ENCODE results near the gene SVOP.

SVOP gene

DNA sequence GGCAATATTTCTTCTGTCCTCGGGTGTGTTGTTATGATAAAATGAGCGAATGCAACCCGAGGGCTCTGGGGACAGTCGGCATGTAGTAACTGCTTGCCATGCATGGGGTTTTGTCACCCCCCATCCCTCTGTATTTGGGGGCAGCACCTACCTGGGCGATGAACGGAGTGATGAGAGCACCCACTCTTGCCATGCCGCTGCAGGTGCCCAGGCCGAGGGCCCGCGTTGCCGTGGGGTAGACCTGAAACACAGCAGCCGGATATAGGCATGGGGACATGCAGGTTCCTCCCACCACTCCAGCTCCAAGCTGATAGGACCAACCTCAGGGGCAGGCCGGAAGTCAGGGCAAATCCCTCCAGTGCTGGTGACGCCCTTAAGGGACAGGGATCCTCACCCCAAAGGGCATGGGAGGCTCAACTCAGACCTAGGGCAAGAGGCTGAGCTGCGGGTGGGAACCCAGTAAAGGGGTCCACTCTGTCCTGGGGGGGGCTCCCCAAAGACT is 105.2 kb downstream of the SVOP start:
- H3K27me3 ChIP-seq = no peaks in the 10 kb centered on the region
- TF ChIP-seq Cebpa-rat (IDR thresholded peaks at IDR 0.05) = no peak
- H3K9me3 ChIP-seq (replicated peaks in 1 of 11) = no peaks in the 10 kb centered on the region
- H3K27ac ChIP-seq = no peak overlapping the region; a peak in 1 of 22 replicates
- H3K9ac ChIP-seq = no peak overlapping the region
- peaks cover 5 to 24% (median 12%) of the 10 kb centered on the region in 10 experiments; a peak in 14 of 20 replicates for H3K4me1 ChIP-seq
- H3K4me2 ChIP-seq = no peak overlapping the region
- H3K36me3 ChIP-seq = no peaks in the 10 kb centered on the region
- H4K20me1 ChIP-seq = no peaks in the 10 kb centered on the region
- no peak overlapping the region for H3K4me3 ChIP-seq

GRCh38 chr12:108914121-108914531 is 106.7 kb downstream of the SVOP start:
- peak in 2 of 11 experiments; percentile 41 to 50; a peak in 1 of 22 replicates for TF ChIP-seq Cebpa-rat (IDR thresholded peaks at IDR 0.05)
- H3K9ac ChIP-seq = peak overlapping the region in 4 of 11 experiments; percentile 14 to 72 (median 52); a peak in 6 of 22 replicates
- H3K27me3 ChIP-seq = no peaks in the 10 kb centered on the region

GRCh38 chr12:108912361-108912760 is 108.5 kb downstream of the SVOP start:
- H3K9me3 ChIP-seq (replicated peaks in 1 of 11) = no peaks in the 10 kb centered on the region
- H3K4me3 ChIP-seq = no peak overlapping the region
- no peaks in the 10 kb centered on the region for H3K36me3 ChIP-seq
- no peaks in the 10 kb centered on the region for H4K20me1 ChIP-seq
- peaks cover 8 to 47% (median 22%) of the 10 kb centered on the region in 10 experiments; a peak in 16 of 20 replicates for H3K4me1 ChIP-seq
- H3K27me3 ChIP-seq = no peaks in the 10 kb centered on the region
- no peak overlapping the region for H3K4me2 ChIP-seq
- no peak overlapping the region for H3K27ac ChIP-seq
- H3K9ac ChIP-seq = no peak overlapping the region
- no peak for TF ChIP-seq Cebpa-rat (IDR thresholded peaks at IDR 0.05)

More at GRCh38 chr12:108914121-108914531, 106.7 kb downstream of the SVOP start:
- H3K4me1 ChIP-seq = peaks cover 5 to 30% (median 12%) of the 10 kb centered on the region in 10 experiments; a peak in 14 of 20 replicates
- peak overlapping the region in 9 of 11 experiments; percentile 5 to 84 (median 53); a peak in 14 of 22 replicates for H3K4me2 ChIP-seq
- no peaks in the 10 kb centered on the region for H3K36me3 ChIP-seq
- no peak overlapping the region for H3K4me3 ChIP-seq
- peak overlapping the region in 5 of 11 experiments; percentile 34 to 82 (median 64); a peak in 8 of 22 replicates for H3K27ac ChIP-seq
- no peaks in the 10 kb centered on the region for H3K9me3 ChIP-seq (replicated peaks in 1 of 11)
- no peaks in the 10 kb centered on the region for H4K20me1 ChIP-seq

GRCh38 chr12:108911915-108912314 is 109.0 kb downstream of the SVOP start:
- Histone ChIP-seq H3K9me3 (replicated peaks in 1 of 11) (no peaks in the 10 kb centered on the region), H3K9ac (no peak overlapping the region), H3K27ac (0 out of 22 replicates have a peak overlapping the region, but pooled peaks of 1 of the 11 experiments have one; percentile 20), H3K4me3 (no peak overlapping the region), H3K4me2 (no peak overlapping the region), H3K36me3 (no peaks in the 10 kb centered on the region), H3K4me1 (peaks cover 8 to 51% (median 27%) of the 10 kb centered on the region in 10 experiments; a peak in 16 of 20 replicates), H3K27me3 (no peaks in the 10 kb centered on the region), H4K20me1 (no peaks in the 10 kb centered on the region)
- no peak for TF ChIP-seq Cebpa-rat (IDR thresholded peaks at IDR 0.05)

DNA sequence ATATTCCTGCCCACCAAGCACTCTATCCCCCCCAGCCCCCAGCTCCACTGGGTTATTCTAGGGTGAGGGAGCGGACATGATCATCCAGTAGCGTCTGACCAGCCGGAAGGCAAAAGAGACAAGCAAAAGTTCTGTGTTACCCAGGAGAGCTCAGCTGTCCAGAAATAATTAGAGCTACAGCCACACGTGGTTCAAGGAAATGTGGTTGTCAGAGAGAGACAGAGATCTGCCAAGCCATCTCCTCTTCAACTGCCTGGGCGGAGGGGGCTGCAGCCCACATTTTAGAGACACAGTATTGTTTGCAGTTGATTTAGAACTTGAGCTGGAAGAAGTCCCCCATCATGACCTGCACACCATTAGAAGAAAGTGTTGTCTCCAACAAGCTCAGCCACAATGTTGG is 110.5 kb downstream of the SVOP start:
- Histone ChIP-seq H3K9me3 (replicated peaks in 1 of 11) (no peaks in the 10 kb centered on the region), H3K36me3 (no peaks in the 10 kb centered on the region)

DNA sequence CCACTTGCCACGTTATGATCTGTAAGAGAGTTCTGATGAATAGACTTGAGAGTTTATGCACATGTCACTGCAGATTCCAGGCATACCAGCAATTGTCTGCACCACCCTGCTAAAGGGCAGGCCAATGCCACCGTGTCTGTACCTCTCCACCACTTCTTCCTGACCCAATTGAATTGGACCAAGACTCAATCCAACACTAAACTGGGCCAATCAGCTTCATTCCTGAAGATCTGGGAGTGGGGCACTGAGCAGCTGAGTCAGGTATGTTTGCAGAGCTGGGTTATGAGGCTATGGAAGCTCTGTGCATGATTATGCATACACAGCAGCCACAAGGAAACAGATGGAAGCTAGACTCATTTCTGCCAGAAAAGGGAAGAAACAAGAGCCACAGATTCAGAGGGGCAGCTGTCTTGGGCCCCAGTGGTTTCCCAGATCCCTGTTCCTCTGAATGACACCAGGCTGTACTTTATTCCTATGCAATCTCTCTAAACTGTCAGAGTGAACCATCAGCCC is 113.0 kb downstream of the SVOP start:
- H3K9me3 ChIP-seq (replicated peaks in 1 of 11) = no peaks in the 10 kb centered on the region
- H3K9ac ChIP-seq = peak overlapping the region in 3 of 11 experiments; percentile 3 to 54 (median 22); a peak in 3 of 22 replicates
- peak overlapping the region in 5 of 11 experiments; percentile 23 to 81 (median 76); a peak in 8 of 22 replicates for H3K27ac ChIP-seq
- H3K4me1 ChIP-seq = peaks cover 21 to 65% (median 55%) of the 10 kb centered on the region in 10 experiments
- H3K4me2 ChIP-seq = peak overlapping the region in 7 of 11 experiments; percentile 2 to 89 (median 67); a peak in 12 of 22 replicates
- H3K4me3 ChIP-seq = no peak overlapping the region
- no peaks in the 10 kb centered on the region for H4K20me1 ChIP-seq
- no peak for TF ChIP-seq Cebpa-rat (IDR thresholded peaks at IDR 0.05)
- H3K36me3 ChIP-seq = no peaks in the 10 kb centered on the region
- H3K27me3 ChIP-seq = no peaks in the 10 kb centered on the region

More for the DNA sequence above, 110.5 kb downstream of the SVOP start:
- no peak overlapping the region for H3K4me3 ChIP-seq
- H3K9ac ChIP-seq = no peak overlapping the region
- no peak overlapping the region for H3K27ac ChIP-seq
- TF ChIP-seq Cebpa-rat (IDR thresholded peaks at IDR 0.05) = no peak
- H3K27me3 ChIP-seq = no peaks in the 10 kb centered on the region
- peaks cover 16 to 66% (median 43%) of the 10 kb centered on the region in 10 experiments for H3K4me1 ChIP-seq
- H4K20me1 ChIP-seq = no peaks in the 10 kb centered on the region
- 0 out of 22 replicates have a peak overlapping the region, but pooled peaks of 1 of the 11 experiments have one; percentile 1 for H3K4me2 ChIP-seq

DNA sequence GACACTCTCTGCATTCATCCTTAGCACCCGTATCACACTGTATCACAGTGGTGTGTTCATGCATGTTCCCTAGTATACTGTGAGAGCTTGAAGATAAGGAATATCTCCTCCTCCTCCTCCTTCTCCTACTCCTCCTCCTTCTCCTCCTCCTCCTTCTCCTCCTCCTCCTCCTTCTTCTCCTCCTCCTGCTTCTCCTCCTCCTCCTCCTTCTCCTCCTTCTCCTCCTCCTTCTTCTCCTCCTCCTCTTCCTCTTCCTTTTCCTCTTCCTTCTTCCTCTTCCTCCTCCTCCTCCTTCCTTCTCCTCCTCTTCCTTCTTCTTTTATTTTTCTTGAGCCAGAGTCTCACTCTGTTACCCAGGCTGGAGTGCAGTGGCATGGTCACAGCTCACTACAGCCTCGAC is 113.9 kb downstream of the SVOP start:
- Histone ChIP-seq H4K20me1 (no peaks in the 10 kb centered on the region), H3K4me1 (peaks cover 21 to 65% (median 55%) of the 10 kb centered on the region in 10 experiments), H3K27me3 (no peaks in the 10 kb centered on the region), H3K4me2 (peak overlapping the region in 7 of 11 experiments; percentile 2 to 89 (median 67); a peak in 12 of 22 replicates), H3K36me3 (no peaks in the 10 kb centered on the region), H3K9ac (peak overlapping the region in 2 of 11 experiments; percentile 3 to 75; a peak in 3 of 22 replicates), H3K9me3 (replicated peaks in 1 of 11) (no peaks in the 10 kb centered on the region), H3K4me3 (no peak overlapping the region), H3K27ac (peak overlapping the region in 5 of 11 experiments; percentile 5 to 81 (median 76); a peak in 7 of 22 replicates)
- no peak for TF ChIP-seq Cebpa-rat (IDR thresholded peaks at IDR 0.05)

- H3K4me3 ChIP-seq = no peak overlapping the region
- H3K27ac ChIP-seq = peak overlapping the region in 6 of 11 experiments; percentile 38 to 81 (median 72); a peak in 10 of 22 replicates
Measured at GRCh38 chr12:108905725-108906124, 115.1 kb downstream of the SVOP start.

DNA sequence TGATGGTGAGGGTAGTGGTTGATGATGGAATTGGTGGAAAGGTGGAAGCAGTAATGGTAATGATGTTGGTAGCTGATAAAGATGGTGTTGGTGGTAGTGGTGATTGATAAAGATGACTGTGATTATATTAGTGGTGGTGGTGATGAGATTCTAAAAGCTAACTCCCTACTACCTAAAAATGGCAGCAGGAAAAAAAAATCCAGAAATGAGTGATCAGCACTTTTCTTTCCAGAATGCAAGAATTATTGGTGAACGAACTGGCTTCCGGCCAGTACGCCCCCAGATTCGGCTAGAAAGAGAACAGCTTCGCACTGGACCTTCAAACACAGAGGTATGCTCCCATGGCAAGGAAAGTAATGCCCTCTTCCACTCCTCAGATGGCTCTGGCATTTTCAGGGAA is 121.7 kb downstream of the SVOP start:
- Histone ChIP-seq H3K4me1 (peaks cover under 1 to 11% (median 10%) of the 10 kb centered on the region in 10 experiments), H3K4me2 (no peak overlapping the region), H4K20me1 (0 out of 22 replicates have a peak, but pooled peaks cover 0 to 2% (median 0%) of the 10 kb centered on the region in 11 experiments), H3K4me3 (no peak overlapping the region), H3K36me3 (no peaks in the 10 kb centered on the region), H3K9me3 (replicated peaks in 1 of 11) (no peaks in the 10 kb centered on the region), H3K27ac (no peak overlapping the region), H3K9ac (no peak overlapping the region), H3K27me3 (no peaks in the 10 kb centered on the region)
- no peak for TF ChIP-seq Cebpa-rat (IDR thresholded peaks at IDR 0.05)

More at GRCh38 chr12:108905725-108906124, 115.1 kb downstream of the SVOP start:
- no peaks in the 10 kb centered on the region for H3K36me3 ChIP-seq
- peaks cover 21 to 65% (median 55%) of the 10 kb centered on the region in 10 experiments for H3K4me1 ChIP-seq
- H3K27me3 ChIP-seq = no peaks in the 10 kb centered on the region
- peak overlapping the region in 5 of 11 experiments; percentile 28 to 75 (median 61); a peak in 9 of 22 replicates for H3K9ac ChIP-seq
- no peaks in the 10 kb centered on the region for H4K20me1 ChIP-seq
- H3K9me3 ChIP-seq (replicated peaks in 1 of 11) = no peaks in the 10 kb centered on the region
- TF ChIP-seq Cebpa-rat (IDR thresholded peaks at IDR 0.05) = no peak
- peak overlapping the region; percentile 50 to 89 (median 66); a peak in 21 of 22 replicates for H3K4me2 ChIP-seq

Data from BLaER1 treated with 17β-estradiol and CSF1 and Interleukin-3, amounts not matched to agents 10 nM and 100 nM (cell line).